Activated CD8-positive, alpha-beta memory T cell treated with anti-CD3 and anti-CD28 coated beads, Interleukin-2, amount 50 U/mL, for 1 hour (primary cell): ENCODE results near the gene TNRC6C.
"Not testable (repeated sequence)": the region's sequence is repeated elsewhere in the genome, so short reads cannot be mapped to it uniquely, and the experiment has no call there.

ENCODE experiments used
- DNase-seq: peaks from one replicate; pipeline ENCODE4 v3.0.0-alpha.2; 2020; ENCODE audit errors: extremely low read depth

TNRC6C gene

DNA sequence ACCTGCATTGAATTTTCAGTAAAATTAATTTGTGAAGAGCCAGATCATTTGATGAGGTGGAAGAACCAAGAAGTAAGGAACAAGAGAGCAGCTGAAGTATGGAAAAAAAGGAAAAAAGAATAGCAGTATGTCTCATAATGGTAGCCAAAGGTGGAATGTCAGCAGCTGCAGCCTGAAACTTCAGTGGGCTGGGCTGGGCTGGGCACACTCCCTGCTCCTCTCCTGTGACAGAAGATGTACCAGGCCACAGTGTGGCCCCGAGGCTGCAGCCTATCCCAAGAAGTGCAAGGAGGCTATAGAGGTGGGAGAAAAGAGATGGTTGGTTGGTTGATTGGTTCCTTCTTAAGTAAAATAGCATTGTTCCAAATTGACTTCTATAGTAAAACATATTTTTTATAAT, 84.5 kb downstream of the TNRC6C start:
- no peak for DNase-seq

DNA sequence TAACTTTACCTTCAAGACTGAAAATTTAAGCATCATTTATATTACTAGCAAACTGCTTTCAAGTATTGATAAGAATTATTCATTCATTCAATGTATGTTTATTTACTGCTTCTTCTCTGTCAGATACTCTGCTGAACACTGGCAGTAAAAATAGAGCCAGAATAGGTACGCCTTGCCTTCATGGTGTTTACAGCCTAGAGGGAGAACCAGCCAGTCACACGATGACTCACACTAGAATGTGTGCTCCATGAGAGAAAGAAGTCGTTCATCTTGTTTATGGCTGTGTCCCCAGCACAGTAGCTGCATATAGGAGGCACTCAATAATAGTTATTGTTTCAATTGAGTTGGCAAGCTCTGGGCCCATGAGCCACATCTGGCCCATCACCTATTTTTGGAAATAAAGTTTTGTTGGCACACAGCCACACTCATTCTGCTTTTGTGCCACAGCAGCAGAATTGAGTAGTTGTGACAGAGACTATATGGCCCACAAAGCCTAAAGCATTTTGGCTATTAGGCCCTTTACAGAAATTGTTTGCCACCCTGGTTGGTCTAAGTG, 85.9 kb downstream of the TNRC6C start:
- no peak for DNase-seq

DNA sequence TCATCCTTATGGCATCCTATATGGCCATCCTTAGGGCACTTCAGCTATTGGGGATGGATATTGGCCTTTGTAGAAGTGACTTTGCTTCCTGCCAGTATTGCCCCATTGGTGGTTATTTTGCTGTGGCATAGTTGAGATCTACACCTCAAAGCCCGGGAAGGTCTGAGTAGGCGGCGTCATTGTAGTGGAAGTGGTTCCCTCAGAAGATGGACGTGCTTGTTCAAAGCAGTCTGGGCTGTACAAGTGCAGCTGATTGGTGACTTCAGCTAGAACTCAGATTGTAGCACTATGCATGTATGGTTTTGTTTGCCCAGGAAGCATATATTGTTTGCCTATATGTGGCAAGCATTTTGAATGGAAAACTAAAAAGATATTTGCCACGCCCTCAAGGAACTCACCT, 86.8 kb downstream of the TNRC6C start:
- no peak for DNase-seq

DNA sequence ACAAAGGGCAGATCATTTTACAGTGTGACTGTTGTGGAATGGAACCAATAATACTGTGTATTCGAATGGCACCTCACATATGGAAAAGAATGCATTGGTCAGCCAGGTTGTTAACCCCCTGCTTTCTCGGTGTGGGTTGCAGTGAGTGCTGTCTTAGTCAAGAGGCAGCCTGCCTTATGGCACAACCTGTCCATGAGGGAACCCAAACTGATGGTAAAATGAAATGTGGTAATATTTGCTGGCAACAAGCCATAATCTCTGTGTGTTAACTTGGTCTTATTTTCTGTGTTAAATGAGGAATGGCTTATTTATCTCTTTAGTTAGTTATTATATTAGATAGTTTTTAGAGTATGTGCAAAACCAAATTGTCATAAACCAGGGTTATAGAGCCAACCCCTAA, 88.4 kb downstream of the TNRC6C start:
- DNase-seq = no peak

DNA sequence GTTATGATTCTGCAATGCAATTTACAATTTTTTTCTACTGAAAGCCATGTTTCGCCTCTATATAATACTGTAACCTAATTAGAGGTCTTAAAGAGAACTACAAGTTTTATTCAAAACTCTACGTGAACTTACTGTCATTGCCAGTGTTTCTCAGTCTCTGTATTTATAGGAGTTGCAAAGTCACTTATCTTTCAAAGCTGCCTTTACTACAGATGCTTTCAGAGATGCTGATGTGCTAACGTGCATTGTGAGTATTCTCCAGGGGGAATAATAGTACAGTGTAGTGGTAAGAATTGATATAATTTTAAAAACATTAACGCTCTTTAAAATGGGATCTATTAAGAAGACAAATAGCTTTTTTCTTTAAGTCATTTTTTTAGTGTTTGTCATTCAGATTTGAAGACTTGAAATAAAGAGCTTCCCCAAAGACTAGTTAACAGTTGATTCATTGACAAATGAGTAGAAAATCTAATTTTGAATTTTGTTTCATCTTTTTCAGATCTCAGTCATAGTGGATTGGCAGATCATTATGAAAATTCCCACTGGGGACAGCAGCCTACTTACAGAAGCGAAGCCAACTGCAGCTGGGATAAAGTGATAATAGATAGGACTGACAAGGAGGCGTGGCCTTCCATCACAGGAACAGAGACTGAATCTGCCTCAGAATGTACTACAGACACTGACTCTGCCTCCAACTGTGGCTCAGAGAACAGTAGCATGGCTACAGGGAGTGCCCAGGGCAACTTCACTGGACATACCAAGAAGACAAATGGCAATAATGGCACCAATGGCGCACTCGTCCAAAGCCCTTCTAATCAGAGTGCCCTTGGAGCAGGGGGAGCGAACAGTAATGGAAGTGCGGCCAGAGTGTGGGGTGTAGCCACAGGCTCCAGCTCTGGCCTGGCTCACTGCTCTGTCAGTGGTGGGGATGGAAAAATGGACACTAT, 90.1 kb downstream of the TNRC6C start:
- DNase-seq = no peak

DNA sequence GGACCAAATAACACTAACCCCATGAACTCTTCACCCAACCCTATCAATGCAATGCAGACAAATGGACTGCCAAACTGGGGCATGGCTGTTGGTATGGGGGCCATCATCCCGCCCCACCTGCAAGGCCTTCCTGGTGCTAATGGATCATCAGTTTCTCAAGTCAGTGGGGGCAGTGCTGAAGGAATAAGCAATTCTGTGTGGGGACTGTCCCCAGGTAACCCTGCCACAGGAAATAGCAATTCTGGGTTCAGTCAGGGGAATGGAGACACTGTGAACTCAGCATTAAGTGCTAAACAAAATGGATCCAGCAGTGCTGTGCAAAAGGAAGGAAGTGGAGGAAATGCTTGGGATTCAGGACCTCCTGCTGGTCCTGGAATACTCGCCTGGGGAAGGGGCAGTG, 91.1 kb downstream of the TNRC6C start:
- no peak for DNase-seq

DNA sequence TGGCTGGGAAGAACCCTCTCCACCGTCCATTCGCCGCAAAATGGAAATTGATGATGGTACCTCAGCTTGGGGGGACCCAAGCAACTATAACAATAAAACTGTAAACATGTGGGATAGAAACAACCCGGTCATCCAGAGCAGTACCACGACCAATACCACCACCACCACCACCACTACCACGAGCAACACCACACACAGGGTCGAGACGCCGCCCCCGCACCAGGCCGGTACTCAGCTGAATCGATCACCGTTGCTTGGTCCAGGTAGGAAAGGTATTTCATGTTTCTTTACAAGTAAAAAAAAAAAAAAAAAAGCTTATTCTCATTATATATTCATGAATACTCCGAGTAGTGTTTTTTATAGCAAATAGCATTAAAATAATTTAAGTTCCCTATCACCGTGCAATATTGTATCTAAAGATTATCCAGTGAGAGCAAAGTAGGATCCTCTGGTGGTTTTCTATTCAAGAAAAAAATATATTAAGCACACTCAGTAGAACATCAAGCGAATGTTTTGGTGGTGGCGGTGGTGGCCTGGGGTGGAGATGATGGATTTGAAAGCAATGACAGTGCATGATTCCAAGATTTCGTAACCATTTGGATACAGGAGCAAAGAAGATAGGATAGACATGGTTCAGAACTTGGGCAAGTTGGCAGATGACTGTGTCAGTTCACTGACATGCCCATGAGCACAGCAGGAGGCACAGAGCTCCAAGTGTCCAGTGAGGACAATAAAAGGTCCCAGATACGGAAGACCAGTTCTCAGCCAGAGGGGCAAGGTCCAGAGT, 92.9 kb downstream of the TNRC6C start:
- DNase-seq = no peak

DNA sequence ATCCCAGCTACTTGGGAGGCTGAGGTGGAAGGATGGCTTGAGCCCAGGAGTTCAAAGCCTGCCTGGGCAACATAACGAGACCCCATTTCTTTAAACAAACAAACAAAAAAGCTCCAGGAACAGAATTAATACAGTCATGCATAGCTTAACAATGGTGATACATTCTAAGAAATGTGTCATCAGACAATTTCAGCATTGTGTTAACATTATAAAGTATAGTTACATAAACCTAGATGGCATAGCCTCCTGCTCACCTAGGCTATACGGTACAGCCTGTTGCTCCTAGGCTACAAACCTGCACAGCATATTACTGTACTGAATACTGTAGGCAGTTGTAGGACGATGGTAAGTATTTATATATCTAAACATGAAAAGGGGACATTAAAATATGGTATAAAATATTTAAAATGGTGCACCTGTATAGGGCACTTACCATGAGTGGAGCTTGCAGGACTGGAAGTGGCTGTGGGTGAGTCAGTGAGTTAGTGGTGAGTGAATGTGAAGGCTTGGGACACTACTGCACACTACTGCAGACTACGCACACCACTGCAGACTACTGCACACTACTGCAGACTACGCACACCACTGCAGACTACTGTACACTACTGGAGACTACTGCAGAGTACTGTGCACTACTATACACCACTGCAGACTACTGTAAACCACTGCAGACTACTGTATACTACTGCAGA, 95.4 kb downstream of the TNRC6C start:
- no peak for DNase-seq

DNA sequence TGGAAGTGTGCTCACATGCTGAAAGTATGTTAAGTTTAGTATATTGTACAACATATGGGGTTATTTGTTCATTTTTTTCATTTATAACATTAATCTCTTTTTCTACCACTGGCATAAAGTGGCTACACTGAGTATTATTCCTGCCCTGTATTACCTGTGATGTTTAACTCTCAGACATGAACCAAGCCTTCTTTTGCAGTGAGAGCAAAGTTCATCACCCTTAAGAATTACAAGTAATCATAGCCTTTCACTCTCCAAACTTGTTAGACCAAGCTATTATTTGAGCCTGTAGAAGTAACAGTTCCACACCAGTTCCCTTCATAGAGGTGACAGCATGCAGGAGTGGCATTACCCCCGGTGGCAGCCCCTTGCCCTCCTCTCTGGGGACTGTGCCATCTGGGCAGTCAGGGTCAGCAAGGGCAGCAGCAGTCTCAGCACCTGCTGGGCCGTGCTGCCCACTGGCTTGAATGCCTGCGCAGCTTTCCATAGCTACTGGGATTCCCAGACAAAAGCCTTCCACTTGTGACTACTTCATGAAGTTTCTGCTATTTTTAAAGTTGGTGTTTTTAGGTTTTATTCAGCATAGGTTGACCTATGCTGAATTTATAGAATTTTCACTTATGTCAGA, 98.7 kb downstream of the TNRC6C start:
- no peak for DNase-seq

DNA sequence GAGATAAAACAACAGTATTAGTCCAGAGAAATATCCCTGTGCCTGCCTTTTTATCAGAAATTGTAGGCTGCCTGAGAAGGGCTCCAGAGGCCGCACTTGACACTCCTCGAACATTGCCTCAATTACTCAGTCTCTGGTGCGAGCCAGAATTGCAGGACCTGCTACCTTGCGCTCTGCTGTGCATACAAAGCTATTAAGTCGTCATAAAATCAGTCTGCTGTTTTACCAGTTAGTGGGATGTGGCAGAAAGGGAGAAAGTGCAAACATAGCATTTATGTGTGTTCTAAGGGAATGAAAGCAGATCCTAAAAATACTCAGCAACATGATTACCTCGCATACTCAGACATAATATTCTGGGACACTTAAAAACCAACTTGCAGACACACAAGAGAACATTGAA, 99.5 kb downstream of the TNRC6C start:
- DNase-seq = no peak

DNA sequence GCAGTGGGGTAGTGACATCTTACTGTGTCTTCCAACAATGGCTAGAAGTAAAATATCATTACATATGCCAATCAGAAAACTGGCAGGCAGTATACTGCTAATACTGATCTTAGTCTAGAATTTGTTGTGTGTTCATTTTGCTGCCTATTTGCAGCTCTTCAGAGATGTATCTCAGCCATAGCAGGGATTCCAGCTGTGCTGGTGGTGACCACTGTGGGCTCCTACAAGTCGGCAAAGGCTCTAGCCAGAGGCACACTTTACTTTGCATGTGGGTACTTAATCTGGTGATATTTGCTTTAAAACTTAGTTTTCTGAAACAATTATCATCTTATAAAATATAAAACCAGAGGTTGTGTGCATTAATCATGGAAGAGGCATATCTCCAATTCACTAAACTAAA, 100.1 kb downstream of the TNRC6C start:
- DNase-seq = no peak

DNA sequence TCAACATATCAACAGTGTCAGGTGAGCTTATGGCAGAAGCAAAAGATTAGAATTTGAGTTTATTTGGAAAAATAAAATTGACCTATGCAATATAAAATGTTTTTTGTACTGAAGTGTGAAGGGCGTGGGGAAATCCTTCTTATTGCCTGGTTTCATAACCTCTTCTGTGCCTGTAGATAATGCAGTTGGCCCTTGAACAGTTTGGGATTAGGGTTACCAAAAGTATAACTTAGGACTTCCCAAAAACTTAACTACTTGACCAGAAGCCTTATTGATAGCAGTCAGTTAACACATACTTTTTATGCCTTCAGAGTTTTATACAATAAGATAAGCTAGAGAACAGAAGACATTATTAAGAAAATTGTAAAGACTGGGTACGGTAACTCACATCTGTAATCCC, 104.1 kb downstream of the TNRC6C start:
- no peak for DNase-seq

DNA sequence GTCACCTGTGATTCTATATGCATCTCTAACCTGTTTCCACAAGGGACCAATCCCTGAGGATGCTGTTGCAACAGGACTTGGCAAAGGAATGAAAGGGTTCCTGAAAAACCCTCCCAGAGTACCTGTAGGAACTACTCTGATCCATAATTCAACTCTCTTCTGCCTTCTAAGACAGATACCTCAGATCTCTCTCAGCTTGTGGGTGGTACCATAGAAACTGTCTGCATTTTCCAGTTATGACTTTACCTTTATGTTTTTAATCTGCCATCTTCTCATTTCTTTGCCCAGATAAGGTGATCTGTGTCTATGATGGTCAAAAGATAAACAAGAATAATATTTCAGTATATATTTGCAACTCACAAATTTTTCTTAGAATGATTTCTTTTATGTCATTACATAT, 105.0 kb downstream of the TNRC6C start:
- DNase-seq = no peak

DNA sequence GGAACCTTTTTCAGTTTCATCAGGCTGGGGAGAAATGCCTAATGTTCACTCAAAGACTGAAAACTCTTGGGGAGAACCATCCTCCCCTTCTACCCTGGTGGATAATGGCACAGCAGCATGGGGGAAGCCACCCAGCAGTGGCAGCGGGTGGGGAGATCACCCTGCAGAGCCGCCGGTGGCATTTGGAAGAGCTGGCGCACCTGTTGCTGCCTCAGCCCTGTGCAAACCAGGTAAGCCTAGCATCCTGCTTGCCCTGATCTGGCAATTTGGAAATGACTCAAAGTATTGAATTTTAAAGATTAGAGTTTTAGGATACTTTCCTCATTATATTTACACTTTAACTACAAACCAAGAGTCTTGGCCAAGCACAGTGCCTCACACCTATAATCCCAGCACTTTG, 106.2 kb downstream of the TNRC6C start:
- DNase-seq = no peak

DNA sequence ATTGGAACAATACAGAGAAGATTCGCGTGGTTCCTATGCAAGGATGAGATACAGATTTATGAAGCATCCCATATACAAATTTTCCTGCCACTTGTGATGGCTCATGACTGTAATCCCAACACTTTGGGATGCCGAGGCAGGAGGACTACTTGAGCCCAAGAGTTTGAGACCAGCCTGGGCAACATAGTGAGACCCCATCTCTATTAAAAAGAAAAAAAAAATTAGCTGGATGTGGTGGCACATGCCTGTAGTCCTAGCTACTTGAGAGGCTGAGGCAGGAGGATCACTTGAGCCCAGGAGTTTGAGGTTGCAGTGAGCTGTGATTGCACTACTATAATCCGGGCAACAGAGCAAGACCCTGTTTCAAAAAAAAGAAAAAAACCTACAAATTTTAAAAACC, 108.5 kb downstream of the TNRC6C start:
- not testable (repeated sequence) for DNase-seq

DNA sequence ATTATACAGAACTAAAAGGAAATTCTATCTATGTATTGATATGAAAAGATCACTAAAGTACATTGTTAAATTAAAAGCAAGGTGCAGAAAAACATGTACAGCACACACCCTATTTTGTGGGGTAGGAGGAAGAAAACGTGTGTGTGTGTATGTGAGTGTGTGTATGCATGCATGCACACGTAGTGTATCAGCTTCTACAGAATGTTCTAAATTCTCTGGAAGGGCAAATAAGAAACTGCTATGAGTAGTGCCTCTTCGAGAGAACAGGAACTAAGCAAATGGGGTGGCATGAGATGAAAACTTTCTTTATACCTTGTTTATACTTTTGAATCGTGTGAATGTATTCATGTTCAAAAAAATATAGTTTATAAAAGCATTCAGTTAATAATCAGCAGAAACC, 111.2 kb downstream of the TNRC6C start:
- DNase-seq = no peak

DNA sequence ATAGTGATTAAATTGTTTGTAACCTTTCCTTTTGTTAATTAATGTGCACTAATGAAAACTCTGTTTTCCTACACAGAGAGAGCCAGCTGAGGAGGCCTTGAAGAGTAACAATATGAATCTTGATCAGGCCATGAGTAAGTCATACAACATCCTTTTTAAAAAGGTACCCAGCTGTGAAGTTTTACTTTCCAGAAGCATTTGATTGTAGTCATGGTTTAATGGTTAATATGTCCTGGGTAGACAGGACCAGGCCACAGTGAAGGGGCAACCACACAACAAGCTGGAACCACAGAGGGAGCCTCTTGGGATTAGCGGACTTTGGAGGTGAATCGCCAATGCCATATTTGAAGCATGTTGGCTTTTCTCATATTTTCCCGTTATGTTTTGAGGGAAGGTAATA, 114.5 kb downstream of the TNRC6C start:
- DNase-seq = no peak

DNA sequence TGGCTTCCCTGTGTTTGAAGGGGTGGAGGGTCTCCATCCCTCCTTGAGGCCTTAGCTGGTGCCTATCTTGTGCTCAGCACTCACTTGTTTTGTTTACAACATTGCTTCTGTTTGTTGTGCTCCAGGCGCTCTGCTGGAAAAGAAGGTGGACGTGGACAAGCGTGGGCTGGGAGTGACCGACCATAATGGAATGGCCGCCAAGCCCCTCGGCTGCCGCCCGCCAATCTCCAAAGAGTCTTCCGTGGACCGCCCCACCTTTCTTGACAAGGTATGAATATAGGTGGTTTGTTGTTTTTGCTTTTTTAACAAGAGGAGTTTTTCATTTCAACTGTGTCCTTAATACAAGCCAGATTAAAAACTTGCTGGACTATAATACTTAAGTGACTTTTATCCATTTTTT, 116.5 kb downstream of the TNRC6C start:
- no peak for DNase-seq

DNA sequence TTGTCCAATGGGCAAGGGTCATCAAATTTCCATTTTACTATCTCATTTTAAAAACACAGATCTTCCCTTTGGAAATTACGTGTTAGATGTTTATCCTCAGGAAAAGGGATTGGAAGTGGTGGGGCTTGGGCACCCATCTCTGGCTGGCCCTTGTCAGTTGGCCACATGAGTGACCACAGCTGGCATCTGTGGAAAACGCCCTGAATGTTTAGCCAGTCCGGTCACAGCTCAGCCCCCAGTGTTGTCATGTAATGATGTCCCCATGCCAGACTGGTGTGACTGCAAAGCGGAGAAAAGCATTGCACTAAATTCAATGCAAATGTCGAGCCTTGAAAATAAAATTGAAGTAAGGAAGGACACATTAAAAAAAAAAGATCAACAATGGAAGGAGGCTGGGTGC, 117.0 kb downstream of the TNRC6C start:
- DNase-seq = no peak

DNA sequence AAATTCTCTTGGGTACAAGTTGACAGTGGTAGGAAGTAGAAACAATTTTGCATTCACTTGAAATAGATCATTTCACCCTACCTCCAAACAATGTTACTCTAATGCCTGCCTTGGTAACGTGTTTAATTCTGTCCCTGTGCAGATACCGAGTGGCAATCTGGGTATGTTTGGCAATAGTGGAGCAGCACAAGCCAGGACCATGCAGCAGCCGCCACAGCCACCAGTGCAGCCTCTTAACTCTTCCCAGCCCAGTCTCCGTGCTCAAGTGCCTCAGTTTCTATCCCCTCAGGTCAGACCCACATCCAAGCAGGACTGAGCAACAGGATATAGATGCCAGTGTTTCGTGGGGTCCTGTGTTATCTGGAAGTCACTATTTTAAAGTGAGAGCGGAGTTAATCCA, 120.8 kb downstream of the TNRC6C start:
- DNase-seq = no peak

DNA sequence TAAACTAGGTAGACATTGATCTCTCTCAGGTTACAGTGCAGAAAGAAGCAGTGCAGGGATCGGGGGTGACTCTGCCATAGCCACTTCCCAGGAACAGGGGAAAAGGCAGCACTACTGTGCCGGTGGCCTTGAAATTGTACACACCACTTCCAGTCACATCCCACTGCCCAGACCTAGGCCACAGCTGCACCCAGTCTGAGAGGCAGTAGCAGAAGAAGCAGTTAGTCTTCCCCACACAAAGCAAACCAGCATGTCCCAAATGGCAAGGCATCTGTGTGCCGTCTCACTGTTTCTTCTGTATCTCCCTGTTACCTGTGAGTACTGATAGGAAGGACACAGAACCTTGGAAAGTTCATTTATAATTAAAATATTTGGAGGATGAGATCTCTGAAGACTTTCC, 123.0 kb downstream of the TNRC6C start:
- no peak for DNase-seq
